ENCODE results near the gene TACC3.
A peak's percentile ranks its signal among the peaks of the same experiment; 100 is the strongest.
"Not testable (repeated sequence)": the region's sequence is repeated elsewhere in the genome, so short reads cannot be mapped to it uniquely, and the experiment has no call there.

TACC3 gene

DNA sequence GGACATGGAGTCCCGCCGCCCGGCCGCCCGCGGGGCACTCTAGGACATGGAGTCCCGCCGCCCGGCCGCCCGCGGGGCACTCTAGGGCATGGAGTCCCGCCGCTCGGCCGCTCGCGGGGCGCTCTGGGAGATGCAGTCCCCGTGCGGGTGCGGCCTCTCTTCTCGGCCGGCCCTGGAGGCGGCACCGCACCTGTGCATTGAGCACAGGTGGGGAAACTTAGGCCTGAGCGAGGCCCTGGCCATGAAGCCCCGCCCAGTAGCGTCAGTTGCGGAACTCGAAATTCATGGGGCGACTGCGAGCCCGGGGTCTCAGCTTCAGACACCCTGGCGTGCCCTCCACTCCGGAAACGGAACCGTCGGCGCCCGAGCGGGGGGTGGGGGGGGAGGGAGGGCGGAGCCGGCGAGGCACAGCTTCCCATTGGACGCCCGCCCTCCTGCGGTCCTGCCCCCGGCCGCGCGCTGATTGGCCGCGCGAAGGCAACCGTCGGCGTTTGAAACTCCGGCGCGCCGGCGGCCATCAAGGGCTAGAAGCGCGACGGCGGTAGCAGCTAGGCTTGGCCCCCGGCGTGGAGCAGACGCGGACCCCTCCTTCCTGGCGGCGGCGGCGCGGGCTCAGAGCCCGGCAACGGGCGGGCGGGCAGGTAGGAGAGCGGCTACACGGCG is at the start of gene TACC3, which contains the start of gene TMEM129:
Gene TACC3, plus strand, starts transcription at position 519 of the 663 bp plus-strand sequence. CDS start 1,901 bp downstream, outside the sequence.
Gene TMEM129, minus strand, starts transcription at position 321 of the 663 bp plus-strand sequence. CDS start 486 bp downstream, outside the sequence.
- peak; percentile 95 for DNase-seq (ENCODE audit: low spot score)

GRCh38 chr4:1673671-1674070 is 47.6 kb upstream of the TACC3 start:
- no peak for DNase-seq (ENCODE audit: low spot score)

DNA sequence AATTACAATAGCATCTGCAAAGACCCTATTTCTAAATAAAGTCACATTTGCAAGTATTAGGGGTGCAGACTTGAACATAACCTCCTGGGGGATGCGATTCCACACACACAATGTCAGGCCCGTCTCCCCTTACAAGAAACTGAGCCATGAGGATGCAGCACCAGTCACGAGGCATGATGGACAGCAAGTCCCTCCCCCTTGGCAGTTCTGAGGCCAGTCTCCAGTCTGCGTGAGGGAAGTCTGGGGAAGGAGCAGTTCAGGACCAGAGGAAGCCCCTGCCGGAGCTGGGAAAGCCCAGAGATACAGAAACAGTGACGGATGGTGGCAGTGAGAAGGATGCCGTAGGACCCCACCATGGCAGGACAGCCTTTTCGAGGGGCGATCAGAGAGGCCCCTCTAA is 46.6 kb upstream of the TACC3 start:
- no peak for DNase-seq (ENCODE audit: low spot score)

GRCh38 chr4:1675136-1675801 is 46.1 kb upstream of the TACC3 start:
- no peak for DNase-seq (ENCODE audit: low spot score)

GRCh38 chr4:1675802-1676137 is 45.6 kb upstream of the TACC3 start:
- DNase-seq (ENCODE audit: low spot score) = no peak

GRCh38 chr4:1676605-1677525 is 44.5 kb upstream of the TACC3 start:
- no peak for DNase-seq (ENCODE audit: low spot score)

- DNase-seq (ENCODE audit: low spot score) = no peak
Measured at GRCh38 chr4:1678244-1678643, 43.1 kb upstream of the TACC3 start.

DNA sequence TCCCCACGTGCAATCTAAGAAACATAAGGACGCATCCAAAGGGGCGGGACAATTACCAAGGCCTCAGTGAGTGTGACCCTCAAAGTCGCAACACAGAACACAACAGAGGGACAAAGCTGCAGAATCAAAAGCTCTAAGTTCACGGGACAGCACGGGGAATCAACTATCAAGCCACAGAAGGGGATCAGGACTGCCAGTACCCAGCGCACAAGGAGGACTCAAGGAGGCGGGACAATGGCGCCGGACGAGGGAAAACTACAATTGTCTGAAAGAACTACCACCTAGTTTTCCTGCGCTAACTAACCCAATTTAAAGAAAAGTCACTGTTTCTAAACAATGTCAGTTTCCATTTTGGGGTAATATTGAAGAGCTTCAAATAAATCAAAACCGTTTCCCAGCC is 38.5 kb upstream of the TACC3 start:
- DNase-seq (ENCODE audit: low spot score) = no peak

- peak; percentile 49 for DNase-seq (ENCODE audit: low spot score)
Measured at GRCh38 chr4:1683261-1683735, 38.0 kb upstream of the TACC3 start.

DNA sequence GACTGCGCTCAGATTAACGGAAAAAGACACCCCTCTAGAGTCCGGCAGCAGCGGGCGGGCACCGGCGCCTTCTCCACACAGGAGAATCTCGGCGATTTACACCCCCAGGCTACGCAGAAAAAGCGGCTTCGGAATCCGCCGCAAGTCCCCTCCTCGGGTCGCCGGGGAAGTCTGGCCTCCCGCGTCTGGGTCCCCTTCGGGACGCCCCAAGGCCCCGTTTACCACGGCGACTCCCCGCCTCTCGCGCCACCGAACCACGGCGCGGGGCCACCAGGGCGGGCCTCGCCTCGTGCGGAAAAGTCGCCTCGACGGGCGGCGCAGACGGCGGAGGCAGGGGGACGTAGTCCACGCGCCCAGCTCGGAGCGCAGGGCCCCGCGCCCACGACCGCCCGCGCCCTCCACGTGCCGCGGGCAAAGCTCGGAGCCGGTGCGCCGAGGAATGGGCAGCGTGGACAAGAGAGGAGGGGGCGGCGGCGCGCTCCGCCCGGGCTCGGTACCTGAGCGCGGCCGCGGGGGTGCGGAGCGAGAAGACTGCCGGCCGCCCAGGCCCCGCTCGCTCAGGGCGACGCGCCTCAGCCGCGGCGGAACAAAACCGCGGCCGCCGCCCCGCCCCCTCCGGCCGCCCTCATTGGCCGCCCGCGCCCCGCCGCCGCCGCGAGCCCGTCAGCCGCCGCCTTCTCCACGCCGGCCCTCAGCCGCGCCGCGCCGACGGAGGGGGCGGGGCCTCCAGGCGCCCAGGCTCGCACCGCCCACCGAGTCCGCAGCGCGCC is 37.4 kb upstream of the TACC3 start, which contains the start of gene FAM53A:
Gene FAM53A, minus strand, starts transcription at position 578 of the 770 bp plus-strand sequence. CDS start 15,572 bp downstream, outside the sequence.
- DNase-seq (ENCODE audit: low spot score) = peak; percentile 82

DNA sequence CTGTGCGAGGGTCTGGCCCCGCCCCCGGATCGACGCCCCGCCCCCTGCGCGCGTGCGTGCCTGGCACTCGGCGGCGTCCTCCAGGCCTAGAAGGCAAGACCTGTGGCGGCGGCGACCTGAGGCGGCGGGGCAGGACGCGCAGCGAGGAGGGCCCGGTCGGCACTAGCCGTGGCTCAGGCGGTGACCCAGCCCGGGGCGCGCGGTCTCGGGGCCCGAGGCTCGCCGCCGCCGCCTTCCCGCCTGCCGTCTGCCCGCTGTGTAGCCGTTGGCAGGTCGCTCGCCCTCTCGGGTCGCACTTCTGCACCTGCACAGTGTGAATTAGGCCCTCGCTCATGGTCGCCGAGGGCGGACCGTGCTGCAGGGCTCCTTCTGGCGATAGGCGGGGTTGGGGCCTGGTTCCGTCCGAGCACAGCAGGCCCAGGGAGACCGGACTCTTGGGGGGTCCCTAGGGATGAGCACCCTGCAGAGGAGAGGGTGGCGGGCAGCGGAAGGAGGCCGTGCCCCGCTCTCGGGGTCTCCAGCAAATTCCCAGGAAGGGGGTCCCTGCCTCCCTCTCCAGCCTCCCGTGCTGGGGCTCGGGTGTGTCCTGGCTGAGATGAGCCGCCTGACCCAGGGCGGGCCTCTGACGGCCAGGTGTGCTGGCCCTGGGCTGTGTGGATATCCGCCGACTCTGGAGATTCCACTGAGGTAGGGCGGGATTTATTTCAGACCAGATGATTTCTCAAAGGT is 36.7 kb upstream of the TACC3 start:
- no peak for DNase-seq (ENCODE audit: low spot score)

DNA sequence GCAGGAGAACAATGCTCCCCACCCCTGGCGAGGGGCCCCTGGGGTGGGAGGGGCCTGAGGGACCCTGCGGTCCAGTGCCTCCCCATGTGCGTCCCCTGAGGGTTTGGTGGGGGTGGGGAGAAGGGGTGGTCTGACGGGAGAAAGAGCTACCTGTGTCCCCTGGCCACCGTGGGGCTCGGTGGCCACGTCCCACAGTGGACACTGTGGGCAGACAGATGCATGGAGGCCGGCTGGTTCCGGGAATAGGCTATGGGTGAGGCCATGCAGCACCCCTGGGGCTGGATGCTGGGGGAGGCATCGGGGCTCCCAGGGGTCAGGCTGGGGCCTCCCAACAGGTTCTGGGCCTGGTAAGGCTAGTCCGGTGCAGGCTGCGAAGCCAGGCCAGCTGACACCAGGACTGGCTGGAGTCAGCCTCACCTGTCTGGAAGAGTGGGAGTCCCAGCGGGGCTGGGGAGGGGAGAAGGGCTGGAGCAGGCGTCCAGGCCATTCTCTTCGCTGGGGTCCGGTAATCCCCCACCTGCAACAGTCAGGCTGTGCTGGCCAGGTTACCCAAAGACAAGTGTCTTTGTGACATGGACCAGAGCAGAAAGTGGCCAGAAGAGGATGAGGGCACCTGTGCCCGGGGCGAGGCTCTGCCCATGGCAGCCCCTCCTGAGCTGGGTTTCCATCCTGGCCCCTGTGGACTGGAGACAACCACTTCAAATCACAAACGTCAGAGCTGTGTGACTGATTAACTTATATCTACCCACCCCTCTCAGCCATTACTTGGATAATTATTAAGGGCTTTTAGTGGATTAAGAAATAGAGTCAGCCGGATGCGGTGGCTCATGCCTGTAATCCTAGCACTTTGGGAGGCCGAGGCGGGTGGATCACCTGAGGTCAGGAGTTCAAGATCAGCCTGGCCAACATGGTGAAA is 35.8 kb upstream of the TACC3 start:
- no peak for DNase-seq (ENCODE audit: low spot score)

DNA sequence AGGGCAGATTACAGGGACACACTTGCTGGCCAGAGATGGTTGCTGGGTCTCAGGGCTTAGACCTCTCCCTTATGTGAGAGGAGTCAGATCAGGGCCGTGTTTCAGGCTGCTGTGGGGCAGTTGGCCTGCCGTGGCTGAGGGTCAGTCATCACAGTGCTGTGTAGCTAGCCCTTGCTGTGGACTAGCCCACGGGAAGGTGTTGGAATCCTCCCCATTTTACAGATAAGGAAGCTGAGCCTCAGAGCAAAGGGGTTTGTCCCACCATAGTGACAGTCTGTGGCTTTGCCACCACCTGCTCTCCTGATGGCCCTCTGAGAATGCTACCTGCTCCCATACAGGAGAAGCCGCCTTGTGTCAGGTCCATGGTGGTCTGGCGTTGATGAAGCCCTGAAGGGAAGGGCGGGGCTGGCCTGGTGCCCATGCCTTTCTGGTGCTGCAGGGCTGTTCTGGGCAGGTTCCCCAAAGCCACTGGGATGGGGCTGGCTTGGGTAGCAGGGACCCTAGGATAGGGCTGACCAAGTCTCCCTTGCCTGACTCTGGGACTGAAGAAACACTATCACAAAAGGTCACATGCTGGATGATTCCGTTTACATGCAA is 34.8 kb upstream of the TACC3 start:
- no peak for DNase-seq (ENCODE audit: low spot score)

GRCh38 chr4:1690698-1691097 is 30.6 kb upstream of the TACC3 start:
- DNase-seq (ENCODE audit: low spot score) = no peak

DNA sequence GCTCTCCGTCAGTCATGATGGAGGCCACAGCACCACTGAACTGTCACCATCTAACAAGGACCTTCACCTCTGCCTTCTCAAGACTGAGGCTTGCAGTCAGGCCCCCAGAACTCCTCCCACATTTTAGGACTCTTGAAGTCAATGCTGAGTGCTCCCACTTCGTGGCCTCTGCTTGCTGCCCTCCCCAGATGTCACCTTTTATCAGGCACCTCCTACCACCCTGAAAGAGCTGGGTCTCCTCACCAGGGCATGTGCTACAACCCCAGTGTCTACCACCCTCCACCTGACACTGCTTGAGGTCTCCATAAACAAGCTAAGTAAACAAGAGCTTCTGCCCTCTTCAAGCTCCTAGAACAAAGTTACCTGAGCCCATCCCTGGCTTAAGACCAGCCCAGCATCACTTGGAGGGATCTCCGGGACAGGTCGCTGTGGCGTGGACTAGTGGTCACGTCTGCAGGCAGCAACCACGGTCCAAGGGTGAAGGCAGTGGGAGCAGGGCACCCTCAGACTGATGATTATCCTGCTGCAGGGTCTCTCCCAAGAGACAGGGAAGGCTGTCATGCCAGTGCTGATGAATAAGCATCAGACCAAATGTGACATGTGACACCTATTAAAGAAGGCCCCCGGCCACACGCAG is 29.5 kb upstream of the TACC3 start:
- DNase-seq (ENCODE audit: low spot score) = no peak

- peak; percentile 87 for DNase-seq (ENCODE audit: low spot score)
Measured at GRCh38 chr4:1693131-1693896, 28.0 kb upstream of the TACC3 start.

DNA sequence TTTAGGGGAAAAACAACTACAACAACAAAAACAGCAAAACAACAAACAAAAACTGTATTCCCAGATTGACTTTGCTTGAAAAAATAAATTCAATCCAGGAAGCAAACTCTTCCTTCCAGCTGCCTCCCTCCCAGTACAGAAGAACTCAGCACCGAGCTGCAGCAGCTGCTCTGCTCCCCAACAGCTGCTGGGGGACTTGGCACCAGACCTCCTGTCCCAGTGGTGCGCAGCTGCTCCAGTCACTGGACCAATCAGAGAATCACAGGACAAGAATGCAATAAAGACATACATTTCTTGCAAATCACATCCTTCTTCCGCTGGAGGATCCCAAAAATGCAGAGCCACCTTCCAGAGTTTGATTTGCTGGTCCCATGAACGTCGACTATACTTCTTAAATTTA is 25.4 kb upstream of the TACC3 start:
- no peak for DNase-seq (ENCODE audit: low spot score)

GRCh38 chr4:1701671-1702070 is 19.6 kb upstream of the TACC3 start:
- not testable (repeated sequence) for DNase-seq (ENCODE audit: low spot score)

Measured in cerebellar cortex (tissue), 1 donor.